DOHH2 (cell line): ENCODE measurements around the gene PIP4K2A.

Experiments used
- EZH2phosphoT487 ChIP-seq: fragments of 200-600 bp; sonication (generic); IDR thresholded peaks from 2 replicates; pipeline ENCODE4 v1.6.1; 2017; ENCODE audit warnings: borderline replicate concordance, mild to moderate bottlenecking, antibody characterized with exemption, low read length, moderate library complexity, mixed read lengths
- TF ChIP-seq, protein P1 (sequence below): fragments of 200-600 bp; sonication (generic); IDR thresholded peaks from one replicate; pipeline ENCODE4 v1.5.1; 2014; ENCODE audit warnings: antibody characterized with exemption, mild to moderate bottlenecking, low read depth, low read length; ENCODE audit not compliant: poor library complexity, severe bottlenecking

DNA sequence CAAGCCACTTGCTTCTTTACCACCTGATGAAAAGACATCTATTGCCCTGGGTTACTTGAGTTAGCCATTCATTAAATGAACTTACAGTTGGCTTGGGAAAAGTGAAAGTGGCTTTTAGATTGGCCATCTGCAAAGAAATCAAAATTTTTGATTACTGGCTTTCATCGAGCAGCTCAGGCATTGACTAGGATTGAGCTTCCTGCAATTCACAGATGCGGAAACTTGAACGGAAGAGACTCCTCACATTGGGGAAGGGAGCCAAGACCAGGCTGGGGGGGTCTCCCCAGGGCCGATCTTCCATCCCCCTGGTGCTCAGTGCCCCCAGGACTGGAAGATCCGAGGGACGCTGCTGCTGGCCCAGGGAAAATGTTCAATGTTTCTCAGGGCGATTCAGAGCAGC is 145.4 kb downstream of the PIP4K2A start:
- TF ChIP-seq, protein P1, sequence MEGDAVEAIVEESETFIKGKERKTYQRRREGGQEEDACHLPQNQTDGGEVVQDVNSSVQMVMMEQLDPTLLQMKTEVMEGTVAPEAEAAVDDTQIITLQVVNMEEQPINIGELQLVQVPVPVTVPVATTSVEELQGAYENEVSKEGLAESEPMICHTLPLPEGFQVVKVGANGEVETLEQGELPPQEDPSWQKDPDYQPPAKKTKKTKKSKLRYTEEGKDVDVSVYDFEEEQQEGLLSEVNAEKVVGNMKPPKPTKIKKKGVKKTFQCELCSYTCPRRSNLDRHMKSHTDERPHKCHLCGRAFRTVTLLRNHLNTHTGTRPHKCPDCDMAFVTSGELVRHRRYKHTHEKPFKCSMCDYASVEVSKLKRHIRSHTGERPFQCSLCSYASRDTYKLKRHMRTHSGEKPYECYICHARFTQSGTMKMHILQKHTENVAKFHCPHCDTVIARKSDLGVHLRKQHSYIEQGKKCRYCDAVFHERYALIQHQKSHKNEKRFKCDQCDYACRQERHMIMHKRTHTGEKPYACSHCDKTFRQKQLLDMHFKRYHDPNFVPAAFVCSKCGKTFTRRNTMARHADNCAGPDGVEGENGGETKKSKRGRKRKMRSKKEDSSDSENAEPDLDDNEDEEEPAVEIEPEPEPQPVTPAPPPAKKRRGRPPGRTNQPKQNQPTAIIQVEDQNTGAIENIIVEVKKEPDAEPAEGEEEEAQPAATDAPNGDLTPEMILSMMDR, result no peak
- no peak for TF ChIP-seq EZH2phosphoT487
